ENCODE measurements around the gene ZFP2.

GRCh38 chr5:178895615-178896571 lies at the start of gene ZFP2:
- TF ChIP-seq CTCF (conservative IDR thresholded peaks at IDR 0.05) (no peak), EZH2 (IDR thresholded peaks at IDR 0.05; ENCODE audit: low read depth) (no peak)

Data from PC-9 (cell line).